ENCODE results near the gene TNFRSF9. TPM values are rescaled to one million over a fixed set of nuclear protein-coding genes. Genes with fewer than 3 reads are reported as not detected.
"Not testable (repeated sequence)": the region's sequence is repeated elsewhere in the genome, so short reads cannot be mapped to it uniquely, and the experiment has no call there.

TNFRSF9 gene
- total RNA-seq, 1 donor from 2014 or later, result 0.28 TPM

- H3K4me3 Mint-ChIP-seq, result no peak overlapping the region
- H3K36me3 Mint-ChIP-seq (ENCODE audit: low read depth), result no peaks in the 10 kb centered on the region
- no peak for TF ChIP-seq CTCF (conservative IDR thresholded peaks at IDR 0.05)
- DNase-seq (ENCODE audit: low read depth, low spot score), result no peak
- no peak overlapping the region for H3K27ac Mint-ChIP-seq (ENCODE audit: unreplicated experiment)
- H3K9me3 Mint-ChIP-seq, result no peaks in the 10 kb centered on the region
- H3K4me1 Mint-ChIP-seq, result no peaks in the 10 kb centered on the region
- H3K27me3 Mint-ChIP-seq (ENCODE audit: low read depth), result peaks cover 38% of the 10 kb centered on the region
These were observed 9.2 kb downstream of the TNFRSF9 start for GRCh38 chr1:7931446-7931812.

GRCh38 chr1:7930645-7931445 lies 9.8 kb downstream of the TNFRSF9 start:
- DNase-seq (ENCODE audit: low read depth, low spot score), result no peak
- H3K27me3 Mint-ChIP-seq (ENCODE audit: low read depth), result peaks cover 34% of the 10 kb centered on the region
- no peak overlapping the region for H3K27ac Mint-ChIP-seq (ENCODE audit: unreplicated experiment)
- no peaks in the 10 kb centered on the region for H3K4me1 Mint-ChIP-seq
- no peak for TF ChIP-seq CTCF (conservative IDR thresholded peaks at IDR 0.05)
- no peak overlapping the region for H3K4me3 Mint-ChIP-seq
- H3K9me3 Mint-ChIP-seq, result no peaks in the 10 kb centered on the region
- H3K36me3 Mint-ChIP-seq (ENCODE audit: low read depth), result no peaks in the 10 kb centered on the region

GRCh38 chr1:7929637-7930036 lies 11.0 kb downstream of the TNFRSF9 start:
- Mint-ChIP-seq H3K4me1 (no peaks in the 10 kb centered on the region), H3K9me3 (no peaks in the 10 kb centered on the region), H3K4me3 (no peak overlapping the region), H3K27me3 (ENCODE audit: low read depth) (peaks cover 23% of the 10 kb centered on the region), H3K27ac (ENCODE audit: unreplicated experiment) (no peak overlapping the region), H3K36me3 (ENCODE audit: low read depth) (no peaks in the 10 kb centered on the region)
- TF ChIP-seq CTCF (conservative IDR thresholded peaks at IDR 0.05), result no peak
- no peak for DNase-seq (ENCODE audit: low read depth, low spot score)

GRCh38 chr1:7928247-7928646 lies 12.4 kb downstream of the TNFRSF9 start:
- Mint-ChIP-seq H3K9me3 (no peaks in the 10 kb centered on the region), H3K27ac (ENCODE audit: unreplicated experiment) (no peak overlapping the region), H3K27me3 (ENCODE audit: low read depth) (peaks cover 17% of the 10 kb centered on the region), H3K4me1 (no peaks in the 10 kb centered on the region), H3K4me3 (no peak overlapping the region), H3K36me3 (ENCODE audit: low read depth) (no peaks in the 10 kb centered on the region)
- TF ChIP-seq CTCF (conservative IDR thresholded peaks at IDR 0.05), result no peak
- DNase-seq (ENCODE audit: low read depth, low spot score), result no peak

- not testable (repeated sequence) for H3K4me1 Mint-ChIP-seq; H3K9me3 Mint-ChIP-seq; H3K4me3 Mint-ChIP-seq; H3K27ac Mint-ChIP-seq (ENCODE audit: unreplicated experiment); H3K27me3 Mint-ChIP-seq (ENCODE audit: low read depth); H3K36me3 Mint-ChIP-seq (ENCODE audit: low read depth); DNase-seq (ENCODE audit: low read depth, low spot score)
These were observed 13.6 kb downstream of the TNFRSF9 start for GRCh38 chr1:7927061-7927460.

- no peaks in the 10 kb centered on the region for H3K9me3 Mint-ChIP-seq
- no peak overlapping the region for H3K27ac Mint-ChIP-seq (ENCODE audit: unreplicated experiment)
- DNase-seq (ENCODE audit: low read depth, low spot score), result no peak
- H3K27me3 Mint-ChIP-seq (ENCODE audit: low read depth), result no peaks in the 10 kb centered on the region
- no peak for TF ChIP-seq CTCF (conservative IDR thresholded peaks at IDR 0.05)
- H3K36me3 Mint-ChIP-seq (ENCODE audit: low read depth), result no peaks in the 10 kb centered on the region
- no peak overlapping the region for H3K4me3 Mint-ChIP-seq
- H3K4me1 Mint-ChIP-seq, result no peaks in the 10 kb centered on the region
These were observed 18.3 kb downstream of the TNFRSF9 start for GRCh38 chr1:7922301-7922700.

Data from neural crest cell (in vitro differentiated cells).